DLD1 (cell line): Measurements from ENCODE around the gene ATP13A5.

Experiments used
- in situ Hi-C: cut with HindIII; loops from 2 replicates; pipeline ENCODE4 v1.10.0; 2017; ENCODE audit warnings: low sequenced_read_pairs

Gene ATP13A5, protein sequence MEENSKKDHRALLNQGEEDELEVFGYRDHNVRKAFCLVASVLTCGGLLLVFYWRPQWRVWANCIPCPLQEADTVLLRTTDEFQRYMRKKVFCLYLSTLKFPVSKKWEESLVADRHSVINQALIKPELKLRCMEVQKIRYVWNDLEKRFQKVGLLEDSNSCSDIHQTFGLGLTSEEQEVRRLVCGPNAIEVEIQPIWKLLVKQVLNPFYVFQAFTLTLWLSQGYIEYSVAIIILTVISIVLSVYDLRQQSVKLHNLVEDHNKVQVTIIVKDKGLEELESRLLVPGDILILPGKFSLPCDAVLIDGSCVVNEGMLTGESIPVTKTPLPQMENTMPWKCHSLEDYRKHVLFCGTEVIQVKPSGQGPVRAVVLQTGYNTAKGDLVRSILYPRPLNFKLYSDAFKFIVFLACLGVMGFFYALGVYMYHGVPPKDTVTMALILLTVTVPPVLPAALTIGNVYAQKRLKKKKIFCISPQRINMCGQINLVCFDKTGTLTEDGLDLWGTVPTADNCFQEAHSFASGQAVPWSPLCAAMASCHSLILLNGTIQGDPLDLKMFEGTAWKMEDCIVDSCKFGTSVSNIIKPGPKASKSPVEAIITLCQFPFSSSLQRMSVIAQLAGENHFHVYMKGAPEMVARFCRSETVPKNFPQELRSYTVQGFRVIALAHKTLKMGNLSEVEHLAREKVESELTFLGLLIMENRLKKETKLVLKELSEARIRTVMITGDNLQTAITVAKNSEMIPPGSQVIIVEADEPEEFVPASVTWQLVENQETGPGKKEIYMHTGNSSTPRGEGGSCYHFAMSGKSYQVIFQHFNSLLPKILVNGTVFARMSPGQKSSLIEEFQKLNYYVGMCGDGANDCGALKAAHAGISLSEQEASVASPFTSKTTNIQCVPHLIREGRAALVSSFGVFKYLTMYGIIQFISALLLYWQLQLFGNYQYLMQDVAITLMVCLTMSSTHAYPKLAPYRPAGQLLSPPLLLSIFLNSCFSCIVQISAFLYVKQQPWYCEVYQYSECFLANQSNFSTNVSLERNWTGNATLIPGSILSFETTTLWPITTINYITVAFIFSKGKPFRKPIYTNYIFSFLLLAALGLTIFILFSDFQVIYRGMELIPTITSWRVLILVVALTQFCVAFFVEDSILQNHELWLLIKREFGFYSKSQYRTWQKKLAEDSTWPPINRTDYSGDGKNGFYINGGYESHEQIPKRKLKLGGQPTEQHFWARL

GRCh38 chr3:193378706-193379105, at the start of gene ATP13A5:
Gene ATP13A5 (minus strand): TSS chr3:193378753. CDS start chr3:193378725, 28 bp downstream.
- in situ Hi-C loops, result no loop called here

DNA sequence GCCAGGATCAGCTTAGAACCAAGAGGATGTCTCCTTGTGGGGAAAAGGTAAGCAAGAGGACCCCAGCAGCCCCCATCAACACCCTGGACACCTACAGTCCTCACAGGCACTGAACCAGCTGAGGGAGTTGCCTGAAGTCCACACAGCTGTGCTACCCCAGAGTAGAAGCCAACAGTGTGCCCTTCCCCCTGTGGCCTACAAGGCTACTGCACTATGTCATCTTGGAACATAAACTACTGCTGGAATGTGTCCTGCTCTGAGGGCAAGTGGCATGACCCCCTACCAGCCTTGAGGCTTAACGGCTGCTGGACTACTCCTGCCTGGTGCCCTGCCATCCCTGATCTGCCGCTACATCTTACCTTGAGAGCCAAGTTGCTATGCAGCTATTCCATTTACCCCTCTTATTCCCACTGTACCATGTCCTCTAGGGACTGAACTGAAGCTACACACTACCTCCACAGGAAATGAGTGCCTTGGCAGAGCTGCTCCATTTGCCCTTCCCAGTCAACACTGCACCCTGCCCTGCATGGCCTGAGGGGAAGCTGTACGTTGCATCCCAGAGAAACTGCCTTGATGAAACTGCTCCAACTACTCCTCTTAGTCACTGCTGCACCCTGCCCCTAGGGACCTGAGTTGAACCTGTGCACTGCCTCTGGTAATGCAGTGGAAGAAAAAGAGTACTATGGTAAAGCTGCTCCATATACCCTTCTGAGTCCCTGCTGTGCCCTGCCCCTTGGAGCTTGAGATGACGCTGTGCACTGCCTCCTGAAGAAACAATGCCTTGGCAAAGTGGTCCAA, 40.2 kb upstream of the ATP13A5 start:
- in situ Hi-C loops, result no loop called here

- in situ Hi-C loops, result no loop called here
Observed at GRCh38 chr3:193416629-193417028, 38.1 kb upstream of the ATP13A5 start.

- in situ Hi-C loops, result no loop called here
Observed at GRCh38 chr3:193407688-193408087, 29.1 kb upstream of the ATP13A5 start.

- in situ Hi-C loops, result no loop called here
Observed at GRCh38 chr3:193407112-193407511, 28.6 kb upstream of the ATP13A5 start.

DNA sequence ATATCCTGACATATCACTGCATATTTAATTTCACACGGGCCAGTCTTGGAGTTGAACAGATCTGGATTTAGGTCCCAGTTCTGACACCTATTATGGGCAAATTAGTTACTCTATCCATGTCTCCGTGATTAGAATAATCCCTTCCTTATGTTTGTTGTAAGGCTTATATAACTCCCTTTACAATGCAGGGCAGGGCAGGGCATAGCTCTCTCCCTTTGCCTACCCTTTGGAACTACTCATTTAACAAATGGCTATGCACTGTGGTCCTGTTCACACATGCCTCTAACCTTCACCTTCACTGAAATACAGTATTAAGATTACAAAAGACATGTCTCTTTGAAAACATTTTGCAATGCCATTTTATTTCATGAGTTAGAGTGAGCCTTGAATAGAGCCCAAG, 24.8 kb upstream of the ATP13A5 start:
- in situ Hi-C loops, result no loop called here

GRCh38 chr3:193400304-193400703, 21.8 kb upstream of the ATP13A5 start:
- in situ Hi-C loops, result no loop called here

DNA sequence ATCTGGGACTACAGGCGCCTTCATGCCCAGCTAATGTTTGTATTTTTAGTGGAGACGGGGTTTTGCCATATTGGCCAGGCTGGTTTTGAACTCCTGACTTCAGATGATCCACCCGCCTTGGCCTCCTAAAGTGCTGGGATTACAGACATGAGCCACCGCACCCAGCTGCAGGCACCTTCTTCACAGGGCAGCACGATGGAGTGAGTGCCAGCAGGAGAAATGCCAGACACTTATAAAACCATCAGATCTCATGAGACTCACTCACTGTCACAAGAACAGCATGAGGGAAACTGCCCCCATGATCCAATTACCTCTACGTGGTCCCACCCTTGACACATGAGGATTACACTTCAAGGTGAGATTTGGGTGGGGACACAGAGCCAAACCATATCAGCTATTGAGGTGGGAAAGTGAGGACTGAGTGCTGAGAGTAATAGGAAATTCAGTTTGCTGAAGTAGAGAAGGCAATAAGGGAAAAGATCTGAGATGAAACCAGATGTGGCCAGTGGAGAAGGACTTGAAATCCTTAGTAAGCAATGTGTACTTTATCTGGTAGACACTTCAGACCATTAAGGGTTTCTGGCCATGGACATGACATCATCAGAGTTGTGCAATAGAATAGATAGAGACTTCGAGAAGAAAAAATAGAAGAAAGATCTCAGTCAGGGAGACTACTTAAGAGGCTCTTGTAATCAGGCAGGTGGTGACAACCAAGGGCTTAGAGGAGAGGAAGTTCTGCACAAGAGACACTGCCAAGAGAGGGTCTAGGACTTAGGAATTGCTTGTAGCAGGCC, 18.1 kb upstream of the ATP13A5 start:
- in situ Hi-C loops, result no loop called here

DNA sequence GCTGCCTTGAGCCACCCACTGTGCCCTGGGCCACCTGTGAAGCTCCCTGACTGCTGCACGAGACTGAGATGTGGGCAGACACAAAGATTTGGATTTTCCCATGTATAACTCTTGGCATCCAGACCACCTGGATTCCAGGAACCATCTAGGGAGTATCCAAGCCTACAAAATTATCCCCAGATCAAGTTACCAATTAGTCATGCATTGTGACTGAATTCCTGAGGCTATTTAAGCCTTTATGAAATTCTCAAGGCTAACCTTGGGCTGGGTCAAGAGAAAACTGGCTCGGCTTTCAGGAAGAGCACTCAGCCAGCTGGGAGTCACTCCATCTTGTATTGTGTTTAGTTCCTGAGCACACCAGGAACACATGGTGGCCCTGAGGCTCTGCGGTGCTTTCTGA, 13.3 kb upstream of the ATP13A5 start:
- in situ Hi-C loops, result no loop called here

- in situ Hi-C loops, result no loop called here
Observed at GRCh38 chr3:193389335-193389734, 10.8 kb upstream of the ATP13A5 start.

- in situ Hi-C loops, result no loop called here
Observed at GRCh38 chr3:193388361-193388760, 9.8 kb upstream of the ATP13A5 start.

DNA sequence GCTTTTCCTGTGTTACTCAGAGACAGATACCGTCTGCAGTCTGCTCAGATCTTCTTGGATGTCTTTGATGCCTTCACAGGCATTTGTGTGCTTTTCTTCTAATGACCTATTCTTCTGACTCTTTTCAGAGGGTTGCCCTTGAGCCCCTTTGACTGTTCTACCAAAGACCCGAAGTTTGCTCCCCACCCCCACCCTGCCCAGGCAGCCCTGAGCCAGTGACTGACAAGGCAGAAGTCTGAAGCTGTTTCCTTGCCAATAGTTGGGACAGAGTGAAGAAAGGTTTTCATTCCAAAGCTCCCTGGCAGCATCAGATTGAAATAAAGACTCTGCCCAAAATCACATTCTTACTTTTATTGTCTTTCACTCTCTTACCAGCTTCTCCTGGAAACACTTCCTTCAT, 9.0 kb upstream of the ATP13A5 start:
- in situ Hi-C loops, result no loop called here

DNA sequence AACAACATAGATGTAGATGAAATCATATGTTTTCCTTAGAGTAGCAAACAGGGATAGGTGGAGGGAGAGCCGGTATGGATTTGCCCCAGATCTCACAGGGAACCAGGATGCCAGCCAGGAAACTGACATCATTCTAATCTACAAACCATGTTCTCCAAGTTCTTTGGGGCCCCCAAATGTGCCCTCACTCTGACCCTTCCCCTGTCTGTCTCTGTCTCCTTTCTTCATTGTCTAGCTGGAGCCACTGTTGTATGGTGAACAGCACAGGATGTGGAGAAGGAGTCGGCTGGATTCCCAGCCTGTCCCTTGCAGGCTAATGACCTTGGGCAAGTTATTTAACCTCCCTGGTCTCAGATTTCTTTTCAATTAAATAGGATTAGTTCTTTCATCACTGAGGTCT, 962 bp downstream of the ATP13A5 start:
- in situ Hi-C loops, result no loop called here

- in situ Hi-C loops, result no loop called here
Observed at GRCh38 chr3:193375614-193376013, 2.9 kb downstream of the ATP13A5 start.

DNA sequence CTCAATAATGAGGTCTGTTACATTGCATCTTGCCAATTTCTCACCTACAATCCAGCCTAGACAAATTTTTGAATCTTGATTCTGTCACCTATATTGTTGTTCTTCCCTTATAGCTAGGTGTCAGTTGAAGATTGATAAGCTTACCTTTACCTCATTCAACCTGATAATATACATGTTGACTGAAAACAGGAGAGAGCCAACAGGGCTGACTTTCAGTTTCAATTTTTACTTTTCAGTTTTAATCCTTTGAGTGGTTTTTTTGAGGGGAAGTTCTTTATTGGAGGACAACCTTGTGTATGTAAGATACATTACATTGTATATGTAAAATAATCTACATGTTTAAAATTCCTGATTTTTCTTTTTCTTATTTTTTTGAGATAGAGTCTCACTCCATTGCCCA, 5.8 kb downstream of the ATP13A5 start:
- in situ Hi-C loops, result no loop called here

GRCh38 chr3:193367868-193368267, 10.7 kb downstream of the ATP13A5 start:
- in situ Hi-C loops, result no loop called here

DNA sequence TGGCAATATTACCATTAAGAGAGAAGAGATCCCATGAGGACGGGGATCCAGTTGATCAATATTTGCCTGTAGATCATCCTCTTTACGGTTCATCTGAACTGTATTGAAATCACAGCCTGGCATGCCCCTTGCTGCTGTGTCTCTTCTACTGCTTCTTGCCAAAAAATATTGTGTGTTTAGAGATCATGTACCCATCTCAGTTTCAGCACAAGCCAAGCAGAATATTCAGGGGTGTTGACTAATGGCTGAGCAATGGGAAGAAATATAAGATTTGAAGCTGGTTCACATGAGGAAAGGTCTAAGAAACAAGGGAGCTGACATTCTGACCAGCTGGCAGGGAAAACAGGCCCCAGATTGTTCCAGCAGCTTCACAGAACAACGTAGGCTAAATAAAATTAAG, 21.3 kb downstream of the ATP13A5 start:
- in situ Hi-C loops, result no loop called here

GRCh38 chr3:193354423-193354822, 24.1 kb downstream of the ATP13A5 start:
- in situ Hi-C loops, result no loop called here

DNA sequence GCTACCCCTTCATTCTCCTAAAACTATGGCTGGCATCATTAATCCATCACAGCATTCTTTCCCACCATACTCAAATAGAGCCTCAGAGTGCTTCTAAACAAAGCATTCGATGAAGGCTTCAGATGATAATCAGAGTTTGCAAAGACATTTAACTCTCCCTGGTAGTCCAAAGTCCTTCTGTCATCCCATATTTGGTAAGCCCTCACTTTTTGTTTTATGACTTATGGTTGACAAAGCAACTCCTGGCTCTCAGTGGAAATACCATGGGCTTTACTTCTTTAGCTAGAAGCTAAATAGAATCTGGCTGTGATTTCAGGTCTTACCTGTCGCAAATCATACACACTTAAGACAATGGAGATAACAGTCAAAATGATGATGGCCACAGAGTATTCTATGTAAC, 27.8 kb downstream of the ATP13A5 start:
- in situ Hi-C loops, result no loop called here

DNA sequence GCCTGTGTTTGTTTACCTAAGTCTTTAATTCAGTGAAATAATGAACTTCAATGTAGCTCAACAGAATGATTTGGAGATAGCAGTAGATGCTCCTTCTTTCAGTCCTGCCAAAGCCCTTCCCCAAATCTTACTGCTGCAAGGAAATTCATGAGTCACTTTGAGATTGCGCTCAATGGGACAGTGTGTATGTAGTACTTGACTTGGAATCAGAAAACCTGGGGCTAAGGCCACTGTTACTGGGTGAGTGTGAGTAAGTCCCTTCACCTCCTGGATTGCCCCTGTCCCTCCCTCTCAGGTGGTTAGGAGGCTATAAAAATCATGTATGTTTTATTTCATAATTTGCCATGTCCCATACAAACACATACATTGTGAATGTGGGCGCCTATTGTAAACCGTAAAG, 29.9 kb downstream of the ATP13A5 start:
- in situ Hi-C loops, result no loop called here
